AG04449 (cell line): ENCODE data around the gene PCCA.

ENCODE experiments used
- CTCF ChIA-PET: fragments of 350-600 bp; formaldehyde crosslinking; extraction: SDS; loops from one replicate; lab custom pipeline; 2021; ENCODE audit warnings: antibody characterized with exemption; lab: Yijun Ruan, JAX
- POLR2A ChIA-PET: fragments of 400-600, 350-600 bp; formaldehyde crosslinking; extraction: SDS; loops from one replicate; lab custom pipeline; 2020; ENCODE audit warnings: antibody characterized with exemption, inconsistent platforms; lab: Yijun Ruan, JAX
- DNase-seq: peaks from one replicate; pipeline ENCODE4 v3.0.0-alpha.2; 2010; ENCODE audit warnings: low read depth, low spot score
- H3K4me3 ChIP-seq: 2 replicates; pipeline ENCODE4 v1.5.1; 2011; ENCODE audit warnings: low read depth, mild to moderate bottlenecking, control low read depth, low read length
- TF ChIP-seq, protein P1 (sequence below): IDR thresholded peaks from one replicate; pipeline ENCODE4 v1.5.1; 2011; ENCODE audit warnings: mild to moderate bottlenecking, moderate library complexity, low read length, control low read depth, inconsistent platforms; ENCODE audit not compliant: insufficient read depth; ENCODE audit errors: missing control alignments

The PCCA gene

DNA sequence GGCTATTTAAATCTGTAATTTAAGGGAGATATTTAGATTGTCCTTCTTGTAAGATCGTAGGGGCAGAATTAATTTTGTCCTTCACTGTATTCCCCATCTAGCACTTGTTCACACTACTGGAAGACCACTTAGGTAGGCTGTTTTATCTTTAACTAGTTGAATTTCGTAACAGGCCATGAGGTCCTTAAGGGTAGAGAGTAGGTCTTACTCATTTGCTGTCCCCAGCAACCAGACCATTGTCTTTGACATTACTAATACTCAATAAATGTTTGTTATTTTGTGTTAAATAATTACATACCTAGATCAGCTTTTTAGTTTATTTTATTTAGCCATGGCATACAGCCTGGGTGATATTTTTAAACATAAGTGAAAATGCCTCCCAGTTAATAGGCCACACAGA is 177.1 kb downstream of the PCCA start:
- ChIA-PET CTCF (no interaction called here), POLR2A (no interaction called here)

DNA sequence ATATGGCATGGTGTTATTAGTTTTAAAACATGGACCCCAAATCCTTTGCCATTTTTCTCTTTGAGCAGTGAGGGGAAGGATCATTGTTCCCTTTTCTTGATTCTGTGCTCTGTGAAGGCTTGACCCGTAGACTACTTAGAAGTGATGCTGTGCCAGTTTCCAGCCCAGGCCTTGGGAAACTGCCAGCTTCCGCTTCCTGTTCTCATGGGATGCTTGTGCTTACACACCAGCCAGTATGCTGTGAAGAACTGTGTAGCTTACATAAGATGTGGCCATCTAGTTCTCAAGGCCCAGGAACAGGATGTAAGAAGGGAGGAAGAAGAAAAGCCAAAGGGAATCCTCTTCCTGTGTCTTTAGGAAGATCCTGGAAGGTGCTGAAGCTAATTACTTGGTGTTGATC is 180.9 kb downstream of the PCCA start:
- ChIA-PET POLR2A (no interaction called here), CTCF (interaction anchor here (1.2 kb wide), 1 partner anchor 15 kb away, joined by 3 read pairs; no protein-coding TSS in a partner anchor)
- DNase-seq = peak; percentile 16
- TF ChIP-seq, protein P1, sequence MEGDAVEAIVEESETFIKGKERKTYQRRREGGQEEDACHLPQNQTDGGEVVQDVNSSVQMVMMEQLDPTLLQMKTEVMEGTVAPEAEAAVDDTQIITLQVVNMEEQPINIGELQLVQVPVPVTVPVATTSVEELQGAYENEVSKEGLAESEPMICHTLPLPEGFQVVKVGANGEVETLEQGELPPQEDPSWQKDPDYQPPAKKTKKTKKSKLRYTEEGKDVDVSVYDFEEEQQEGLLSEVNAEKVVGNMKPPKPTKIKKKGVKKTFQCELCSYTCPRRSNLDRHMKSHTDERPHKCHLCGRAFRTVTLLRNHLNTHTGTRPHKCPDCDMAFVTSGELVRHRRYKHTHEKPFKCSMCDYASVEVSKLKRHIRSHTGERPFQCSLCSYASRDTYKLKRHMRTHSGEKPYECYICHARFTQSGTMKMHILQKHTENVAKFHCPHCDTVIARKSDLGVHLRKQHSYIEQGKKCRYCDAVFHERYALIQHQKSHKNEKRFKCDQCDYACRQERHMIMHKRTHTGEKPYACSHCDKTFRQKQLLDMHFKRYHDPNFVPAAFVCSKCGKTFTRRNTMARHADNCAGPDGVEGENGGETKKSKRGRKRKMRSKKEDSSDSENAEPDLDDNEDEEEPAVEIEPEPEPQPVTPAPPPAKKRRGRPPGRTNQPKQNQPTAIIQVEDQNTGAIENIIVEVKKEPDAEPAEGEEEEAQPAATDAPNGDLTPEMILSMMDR = no peak
- H3K4me3 ChIP-seq = no peak overlapping the region

More for the DNA sequence above, 177.1 kb downstream of the PCCA start:
- no peak for DNase-seq
- no peak overlapping the region for H3K4me3 ChIP-seq
- TF ChIP-seq, protein P1 = no peak

DNA sequence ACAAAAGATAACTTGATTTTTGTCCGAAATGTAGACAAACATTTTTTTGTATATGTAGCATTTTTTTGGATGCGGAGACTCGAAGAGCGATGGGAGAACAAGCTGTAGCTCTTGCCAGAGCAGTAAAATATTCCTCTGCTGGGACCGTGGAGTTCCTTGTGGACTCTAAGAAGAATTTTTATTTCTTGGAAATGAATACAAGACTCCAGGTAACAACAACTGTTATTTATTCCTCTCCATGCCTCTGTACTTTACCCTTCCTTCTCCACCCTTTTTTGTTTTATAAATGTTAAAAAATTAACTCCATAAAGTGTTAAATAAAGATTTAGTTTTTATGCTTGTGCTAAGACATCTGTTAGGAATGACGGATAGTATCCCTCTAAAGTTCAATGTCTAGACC is 184.2 kb downstream of the PCCA start:
- CTCF ChIA-PET = no interaction called here
- TF ChIP-seq, protein P1 = no peak

DNA sequence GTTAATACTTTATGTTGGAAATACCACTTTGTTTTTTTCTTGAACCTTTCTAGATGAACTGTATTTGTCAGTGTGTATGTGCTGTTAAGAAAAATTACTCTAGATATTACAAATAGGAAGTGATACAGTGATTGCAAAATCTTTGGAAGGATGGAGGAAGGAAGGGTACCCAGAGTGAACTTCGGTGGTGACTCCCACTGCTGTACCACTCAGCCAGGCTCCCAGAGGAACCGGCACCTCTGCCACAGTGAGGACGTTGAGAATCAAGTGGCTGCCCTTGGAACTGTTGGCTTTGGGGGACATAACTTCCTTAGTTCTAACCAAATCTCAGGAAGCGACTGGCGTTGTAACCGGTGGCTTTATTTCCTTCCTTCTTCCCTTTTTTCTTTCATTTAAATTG is 184.7 kb downstream of the PCCA start:
- TF ChIP-seq, protein P1 = no peak
- no peak overlapping the region for H3K4me3 ChIP-seq
- DNase-seq = no peak
- POLR2A ChIA-PET = no interaction called here
- CTCF ChIA-PET = no interaction called here

More for the DNA sequence above, 184.2 kb downstream of the PCCA start:
- H3K4me3 ChIP-seq = no peak overlapping the region
- DNase-seq = no peak
- POLR2A ChIA-PET = no interaction called here

DNA sequence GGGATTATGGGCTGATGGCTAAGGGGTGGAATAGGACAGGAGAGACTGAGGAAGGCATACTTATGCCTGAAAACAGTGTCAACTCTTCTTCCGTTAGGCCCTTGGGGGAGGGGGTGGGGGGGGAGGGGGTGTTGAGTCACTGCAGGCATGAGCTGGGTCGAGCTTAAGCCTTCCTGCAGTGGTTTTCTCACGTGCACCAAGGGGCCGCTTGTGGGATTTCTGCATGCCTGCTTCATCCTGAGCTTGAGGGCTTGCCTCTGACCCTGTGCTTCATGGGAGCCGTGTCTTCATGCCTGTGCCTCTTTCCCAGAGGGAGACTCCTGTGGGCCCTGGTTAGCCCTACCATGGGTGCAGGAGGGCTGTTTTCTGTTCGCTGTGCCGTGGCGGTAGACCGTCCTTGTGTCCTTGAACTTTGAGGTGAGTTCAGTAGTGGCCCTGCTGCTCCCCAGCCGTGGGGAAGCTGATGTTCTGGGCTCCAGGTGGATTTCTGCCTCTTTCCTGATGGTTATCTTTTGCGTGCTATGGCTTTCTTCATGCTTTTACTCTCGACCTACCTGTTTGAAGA is 186.1 kb downstream of the PCCA start:
- TF ChIP-seq, protein P1 = no peak
- DNase-seq = no peak
- POLR2A ChIA-PET = no interaction called here
- no peak overlapping the region for H3K4me3 ChIP-seq
- CTCF ChIA-PET = no interaction called here

DNA sequence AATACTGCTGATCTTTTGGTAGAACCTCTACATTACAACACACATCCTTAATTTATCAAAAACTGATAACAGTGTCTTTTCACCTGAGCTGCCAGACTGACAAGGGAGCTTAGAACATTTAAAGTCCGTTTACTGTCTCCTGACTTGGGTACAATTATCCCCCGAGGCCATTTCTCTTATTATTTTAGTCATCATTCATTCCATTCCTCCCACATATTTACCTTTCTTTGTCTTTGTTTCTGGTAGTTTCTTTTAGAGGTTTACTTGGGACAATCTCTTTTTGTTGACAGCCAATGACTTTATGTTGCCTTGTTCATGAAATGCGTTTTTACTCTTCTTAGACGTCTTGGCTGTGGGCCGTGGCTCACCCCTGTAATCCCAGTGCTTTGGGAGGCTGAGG is 186.9 kb downstream of the PCCA start:
- H3K4me3 ChIP-seq = no peak overlapping the region
- TF ChIP-seq, protein P1 = no peak
- CTCF ChIA-PET = no interaction called here
- DNase-seq = no peak
- POLR2A ChIA-PET = no interaction called here
